Muscle of leg (tissue), 11 donors: ENCODE measurements around the gene SPOP. TPM values are rescaled to one million over a fixed set of nuclear protein-coding genes. Genes with fewer than 3 reads are reported as not detected.

Experiments used
- DNase-seq: peaks from one replicate; pipeline ENCODE4 v3.0.0; 2013
- H3K27ac ChIP-seq: one replicate; pipeline ENCODE4 v1.5.1; 2013; ENCODE audit warnings: mild to moderate bottlenecking, low read length, control low read depth
- H3K27me3 ChIP-seq: one replicate; pipeline ENCODE4 v1.6.1; 2013; ENCODE audit warnings: low read length; ENCODE audit not compliant: control insufficient read depth, insufficient read depth
- H3K36me3 ChIP-seq: one replicate; pipeline ENCODE4 v1.6.1; 2013; ENCODE audit warnings: low read length; ENCODE audit not compliant: control insufficient read depth, insufficient read depth
- H3K4me1 ChIP-seq: one replicate; pipeline ENCODE4 v1.6.1; 2013; ENCODE audit warnings: low read length; ENCODE audit not compliant: control insufficient read depth, insufficient read depth
- H3K4me3 ChIP-seq: one replicate; pipeline ENCODE4 v1.5.1; 2013; ENCODE audit warnings: low read length, control low read depth
- H3K9me3 ChIP-seq: replicated peaks from 2 replicates; pipeline ENCODE4 v1.6.1; 2013; ENCODE audit warnings: low read depth, low read length; ENCODE audit not compliant: control insufficient read depth
- WGBS: methylation state at CpG from one replicate; pipeline ENCODE4 v1.1.5; 2013; ENCODE audit warnings: missing lambda C conversion rate; ENCODE audit not compliant: insufficient coverage; 5-methylcytosine and 5-hydroxymethylcytosine counted together
- polyA plus RNA-seq, 8 donors: library from polyadenylated mRNA; unstranded; fragments of 120-200 nt; gene quantifications; one replicate each; pipeline versions ENCODE4 v1.2.1 to v1.2.3, GENCODE V29; 2013; ENCODE audit warnings: inconsistent platforms in 1 of 8, low replicate concordance in 1 of 8; ENCODE audit not compliant: insufficient read length in 8 of 8, insufficient read depth in 1 of 8
- total RNA-seq: library from RNA; stranded (reverse); fragments of 120-200 nt; gene quantifications from one replicate; pipeline ENCODE4 v1.2.4, GENCODE V29; 2013

Gene SPOP
- total and polyA plus RNA-seq, 9 donors, result 46.9 to 59.7 (median 52.5) TPM

DNA sequence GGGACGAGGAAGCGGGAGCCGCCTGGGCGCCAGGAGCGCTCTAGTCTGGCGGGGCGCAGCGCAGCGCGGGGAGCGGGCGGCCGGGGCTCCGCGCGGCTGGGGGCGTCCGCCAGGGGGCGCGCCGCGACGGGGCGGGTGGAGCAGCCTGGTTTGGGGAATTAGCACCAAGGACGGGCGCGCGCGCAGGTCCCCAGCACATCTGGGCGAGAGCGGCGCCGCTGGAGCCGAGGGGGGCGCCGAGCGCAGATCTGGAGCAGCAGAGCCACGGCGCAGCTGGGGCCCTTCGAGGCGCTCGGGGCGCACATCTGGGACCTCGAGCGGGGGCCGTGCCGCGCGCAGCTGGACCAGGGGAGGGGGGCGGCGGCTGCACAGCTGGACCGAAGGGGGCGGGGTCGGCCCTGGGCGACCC lies 102.2 kb downstream of the SPOP start, which contains the start of gene NXPH3:
TSS of gene NXPH3 (plus strand) at position 193 of the 409 bp plus-strand sequence. CDS start 349 bp downstream, outside the sequence.
- H3K9me3 ChIP-seq, result no peaks in the 10 kb centered on the region
- peak within 1 kb of the TSS; percentile 7 for H3K27ac ChIP-seq
- H3K36me3 ChIP-seq, result no peaks in the 10 kb centered on the region
- H3K4me1 ChIP-seq, result peaks cover 30% of the 10 kb centered on the region
- peak; percentile 81 for DNase-seq
- H3K27me3 ChIP-seq, result peaks cover 66% of the 10 kb centered on the region
- under 1% methylated on average over 52 of the region's 55 CpGs for WGBS
- H3K4me3 ChIP-seq, result peak within 1 kb of the TSS; percentile 54

DNA sequence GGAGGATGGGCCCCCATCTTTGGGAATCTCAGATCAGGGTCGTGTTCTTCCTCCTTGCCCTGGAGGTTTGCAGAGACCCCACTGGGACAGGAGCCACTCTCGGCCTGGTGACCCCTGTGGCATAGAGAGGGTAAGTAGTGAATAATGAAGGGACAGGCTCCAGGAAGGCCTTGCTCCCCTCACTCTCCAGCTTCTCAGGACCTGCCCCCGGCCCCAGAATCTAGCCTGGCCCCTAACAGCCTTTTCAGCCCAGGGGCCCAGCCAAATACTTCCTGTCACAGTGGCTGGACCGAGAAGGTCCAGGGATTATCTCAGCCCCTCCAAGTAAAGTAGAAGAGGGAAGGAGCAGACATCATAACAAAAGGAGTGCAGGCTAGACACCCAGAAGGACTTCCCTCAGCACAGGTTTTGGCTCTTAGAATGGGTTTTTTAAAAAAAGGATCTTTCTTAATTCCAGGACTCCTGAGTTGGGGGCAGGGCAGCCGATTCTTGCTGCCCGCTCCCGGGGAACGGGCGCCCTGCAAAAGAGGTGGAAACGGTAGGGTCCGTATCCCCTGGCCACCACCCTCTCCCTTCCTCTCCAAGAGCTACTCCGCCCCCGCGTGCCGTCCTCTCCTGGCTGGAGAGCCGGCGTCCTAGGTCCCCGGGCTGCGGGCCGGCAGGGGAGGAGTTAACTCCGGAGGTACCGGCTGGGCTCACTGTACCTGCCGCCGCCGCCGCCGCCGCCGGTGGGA lies 102.8 kb downstream of the SPOP start:
- 4% methylated on average over 22 of the region's 29 CpGs for WGBS
- no peak overlapping the region for H3K4me3 ChIP-seq
- peaks cover 36% of the 10 kb centered on the region for H3K4me1 ChIP-seq
- peaks cover 72% of the 10 kb centered on the region for H3K27me3 ChIP-seq
- DNase-seq, result no peak
- no peaks in the 10 kb centered on the region for H3K9me3 ChIP-seq
- H3K36me3 ChIP-seq, result no peaks in the 10 kb centered on the region
- H3K27ac ChIP-seq, result no peak overlapping the region

DNA sequence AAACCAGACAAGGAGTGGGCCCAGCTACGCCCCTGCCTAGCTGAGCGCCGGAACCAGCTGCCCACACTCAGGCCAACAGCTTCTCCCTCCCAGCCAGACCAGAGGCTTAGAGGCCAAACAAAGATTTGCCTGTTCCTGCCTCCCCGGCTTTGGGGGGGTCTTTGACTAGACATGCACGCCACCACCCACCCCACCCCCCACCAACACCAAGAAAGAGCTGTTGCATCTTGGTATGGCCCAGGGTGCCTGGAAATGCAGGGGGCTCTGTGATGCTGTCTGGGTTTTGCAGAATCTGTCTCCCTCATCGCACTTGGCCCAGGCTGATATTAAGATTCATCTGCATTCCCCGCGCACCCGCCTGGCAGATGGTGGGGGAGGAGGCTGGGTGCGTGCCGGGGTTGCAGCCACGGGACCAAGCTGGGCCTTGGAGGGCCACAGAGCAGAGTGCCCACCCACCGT lies 103.5 kb downstream of the SPOP start:
- Histone ChIP-seq H3K4me1 (peaks cover 42% of the 10 kb centered on the region), H3K27me3 (peaks cover 76% of the 10 kb centered on the region), H3K9me3 (no peaks in the 10 kb centered on the region), H3K4me3 (no peak overlapping the region), H3K36me3 (no peaks in the 10 kb centered on the region), H3K27ac (no peak overlapping the region)
- 38% methylated on average over 5 of the region's 13 CpGs for WGBS
- DNase-seq, result no peak

DNA sequence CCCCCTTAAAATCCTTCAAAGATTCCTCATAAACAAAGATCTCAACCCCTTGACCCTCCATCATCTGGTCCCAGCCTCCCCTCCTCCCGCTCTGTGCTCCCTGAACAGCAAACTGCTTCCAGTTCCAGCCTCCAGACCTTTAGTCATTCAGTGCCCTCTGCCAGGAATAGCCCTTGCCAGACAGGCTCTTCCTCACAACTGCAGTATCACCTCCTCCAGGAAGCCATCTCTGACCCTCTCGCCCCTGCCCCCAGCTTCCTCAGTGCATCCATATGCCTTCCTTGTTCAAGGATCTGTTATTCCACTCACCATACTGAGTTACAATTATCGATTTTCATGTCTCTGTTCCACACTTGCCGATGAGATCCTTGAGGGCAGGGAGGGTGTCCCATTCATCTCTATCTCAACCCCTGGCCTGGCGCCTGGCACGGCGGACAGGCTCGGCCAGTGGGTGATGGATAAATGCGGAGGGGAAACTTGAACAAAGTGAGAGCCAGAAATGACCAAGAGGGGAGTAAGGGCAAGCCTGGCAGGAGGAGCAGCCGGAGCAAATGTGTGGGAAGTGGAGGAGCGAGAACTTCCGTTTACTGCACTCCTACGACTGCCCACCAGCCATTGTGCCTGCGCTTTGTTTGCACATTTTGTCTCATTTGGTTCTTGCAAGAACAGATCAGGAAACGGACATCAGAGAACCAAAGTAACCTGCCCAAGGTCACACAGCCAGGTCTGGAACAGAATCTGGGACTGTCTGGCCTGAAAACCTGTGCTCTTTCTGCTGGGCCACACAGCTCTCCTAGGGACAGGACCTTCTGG lies 104.2 kb downstream of the SPOP start:
- WGBS, result 49% methylated on average over 7 of the region's 15 CpGs
- peaks cover 42% of the 10 kb centered on the region for H3K4me1 ChIP-seq

DNA sequence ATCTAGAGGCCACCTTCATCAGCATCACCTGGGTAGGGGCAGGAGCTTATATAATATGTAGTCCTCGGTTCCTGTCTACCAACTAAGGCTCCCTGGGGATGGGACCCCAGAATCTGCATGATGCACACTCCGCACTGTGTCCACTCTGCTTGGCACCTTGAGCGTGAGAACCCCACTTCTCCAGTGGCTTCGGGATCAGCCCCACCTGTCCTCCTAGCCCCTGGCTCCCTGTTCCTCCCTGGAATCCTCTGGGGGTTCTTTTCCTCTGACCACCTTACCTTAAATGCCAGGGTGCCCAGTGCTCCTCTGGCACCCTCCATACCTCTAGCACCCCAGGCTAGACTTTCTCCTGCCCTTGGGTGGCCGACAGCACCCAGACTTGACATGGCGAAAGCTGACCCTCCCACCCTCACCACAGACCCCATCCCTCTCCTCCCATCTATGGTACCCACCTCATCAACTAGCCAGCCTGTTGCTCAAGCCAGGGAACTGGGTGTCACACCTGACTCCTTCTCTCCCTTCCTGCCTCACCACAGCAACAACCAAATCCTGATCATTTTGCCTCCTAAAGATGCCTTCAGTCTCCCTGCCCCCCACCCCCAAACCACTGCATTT lies 105.0 kb downstream of the SPOP start:
- no peaks in the 10 kb centered on the region for H3K9me3 ChIP-seq
- WGBS, result 79% methylated on average over 3 of the region's 6 CpGs
- peaks cover 45% of the 10 kb centered on the region for H3K4me1 ChIP-seq
- H3K27me3 ChIP-seq, result peaks cover 75% of the 10 kb centered on the region
- H3K4me3 ChIP-seq, result no peak overlapping the region
- DNase-seq, result no peak
- H3K36me3 ChIP-seq, result no peaks in the 10 kb centered on the region
- no peak overlapping the region for H3K27ac ChIP-seq

More for the DNA sequence above, 104.2 kb downstream of the SPOP start:
- no peak overlapping the region for H3K4me3 ChIP-seq
- H3K9me3 ChIP-seq, result no peaks in the 10 kb centered on the region
- H3K27me3 ChIP-seq, result peaks cover 76% of the 10 kb centered on the region
- no peak overlapping the region for H3K27ac ChIP-seq
- no peak for DNase-seq
- H3K36me3 ChIP-seq, result no peaks in the 10 kb centered on the region

DNA sequence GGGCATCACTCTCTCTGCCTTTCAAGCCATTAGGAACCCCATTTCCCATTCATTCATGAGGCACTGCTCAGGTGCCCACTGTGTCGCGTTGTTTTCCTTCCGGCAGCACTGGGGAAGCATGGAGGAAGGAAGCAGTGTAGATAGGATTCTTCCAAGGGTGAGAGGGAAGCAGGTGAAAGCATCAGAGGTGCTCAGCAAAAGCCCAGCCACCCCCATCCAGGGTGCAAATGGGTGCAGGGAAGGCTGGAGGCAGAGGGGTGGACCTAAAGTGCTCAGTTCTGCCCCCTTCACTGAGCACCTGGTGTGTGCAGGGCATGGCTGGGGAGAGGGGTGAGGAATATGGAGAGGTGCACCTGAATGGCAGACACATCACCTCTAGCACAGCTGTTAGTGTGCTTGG lies 105.7 kb downstream of the SPOP start:
- Histone ChIP-seq H3K27me3 (peaks cover 75% of the 10 kb centered on the region), H3K4me3 (no peak overlapping the region), H3K9me3 (no peaks in the 10 kb centered on the region), H3K36me3 (no peaks in the 10 kb centered on the region), H3K27ac (no peak overlapping the region), H3K4me1 (peaks cover 46% of the 10 kb centered on the region)
- no CpG with 5 or more reads among the region's 3 CpGs for WGBS
- no peak for DNase-seq

DNA sequence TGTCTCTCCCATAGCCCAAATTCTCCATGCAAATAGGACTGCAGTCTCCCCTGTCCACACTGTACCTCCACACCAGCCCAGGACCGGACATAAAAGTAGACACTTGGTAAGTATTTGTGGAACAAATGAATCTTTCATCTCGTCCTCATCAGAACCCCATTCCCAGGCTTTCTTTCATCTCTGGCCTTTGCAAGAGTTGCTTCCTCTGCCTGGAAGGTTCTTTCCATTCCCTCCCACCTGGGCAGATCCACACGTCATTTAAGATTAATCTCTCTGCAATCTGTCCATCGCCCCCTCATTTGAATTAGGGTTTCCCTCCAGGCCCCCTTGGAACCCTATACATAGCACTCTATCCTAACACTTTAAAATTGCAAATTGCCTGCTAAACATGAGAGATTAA lies 106.1 kb downstream of the SPOP start:
- Histone ChIP-seq H3K27ac (no peak overlapping the region), H3K4me1 (peaks cover 41% of the 10 kb centered on the region), H3K4me3 (no peak overlapping the region), H3K27me3 (peaks cover 76% of the 10 kb centered on the region), H3K36me3 (no peaks in the 10 kb centered on the region), H3K9me3 (no peaks in the 10 kb centered on the region)
- 46% methylated on average over 3 of the region's 4 CpGs for WGBS
- DNase-seq, result no peak

DNA sequence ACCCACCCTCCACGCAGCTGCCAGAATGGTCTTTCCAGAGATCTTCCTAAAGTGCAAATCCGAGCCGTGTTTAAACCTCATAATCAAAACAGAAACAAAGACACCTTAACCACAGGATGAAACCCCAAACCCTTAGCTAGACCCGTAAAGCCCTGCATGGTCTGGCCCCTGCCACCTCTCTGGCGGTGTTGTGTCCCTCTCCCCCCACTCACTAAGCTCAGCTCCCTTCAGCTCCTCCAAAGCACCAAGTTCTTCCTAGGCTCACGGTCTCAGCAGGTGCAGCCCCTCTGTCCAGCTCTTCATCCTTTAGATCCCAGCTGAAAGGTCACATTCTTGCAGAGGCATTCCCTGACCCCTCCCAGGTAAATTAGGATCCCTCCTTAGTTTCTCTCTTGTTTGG lies 106.6 kb downstream of the SPOP start:
- WGBS, result 20% methylated on average over 6 of the region's 6 CpGs
- Histone ChIP-seq H3K4me3 (no peak overlapping the region), H3K27ac (no peak overlapping the region), H3K4me1 (peaks cover 39% of the 10 kb centered on the region), H3K36me3 (no peaks in the 10 kb centered on the region), H3K9me3 (no peaks in the 10 kb centered on the region), H3K27me3 (peaks cover 76% of the 10 kb centered on the region)
- DNase-seq, result no peak

DNA sequence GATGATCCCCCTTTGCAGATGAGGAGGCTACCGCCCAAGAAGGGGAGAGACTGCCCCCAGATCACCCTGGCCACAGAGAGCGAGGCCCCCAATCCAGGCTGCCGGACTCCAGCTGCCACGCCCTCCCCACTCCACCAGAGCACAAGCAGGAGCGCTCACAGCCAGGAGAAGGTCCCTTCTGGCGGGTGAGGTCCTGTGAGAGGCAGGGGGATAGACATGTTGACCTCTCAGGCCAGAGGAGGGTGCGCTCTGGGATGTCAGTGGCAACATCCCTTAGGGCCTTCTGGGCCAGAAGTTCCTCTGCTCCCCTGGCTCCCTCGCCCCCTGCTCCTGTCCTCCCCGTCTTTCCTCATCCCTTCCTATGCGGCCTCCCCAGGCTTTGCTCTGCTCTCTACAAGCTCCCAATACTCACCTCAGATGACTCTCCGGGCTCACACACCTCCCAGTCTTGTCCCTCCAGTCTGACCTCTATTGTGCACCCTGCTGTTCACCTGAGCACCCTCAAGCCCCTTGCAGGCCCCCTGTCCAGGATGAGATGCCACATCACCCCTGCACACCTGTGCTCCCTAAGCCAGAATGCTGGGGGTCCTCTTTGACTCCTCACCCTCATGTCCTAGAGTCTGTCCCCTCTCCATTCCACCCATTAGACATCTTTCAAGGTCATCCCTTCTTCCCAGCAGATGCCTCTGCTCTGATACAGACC lies 107.2 kb downstream of the SPOP start:
- peaks cover 39% of the 10 kb centered on the region for H3K4me1 ChIP-seq
- no peak for DNase-seq
- H3K9me3 ChIP-seq, result no peaks in the 10 kb centered on the region
- H3K4me3 ChIP-seq, result no peak overlapping the region
- H3K27ac ChIP-seq, result no peak overlapping the region
- peaks cover 77% of the 10 kb centered on the region for H3K27me3 ChIP-seq
- WGBS, result 48% methylated on average over 5 of the region's 11 CpGs
- H3K36me3 ChIP-seq, result no peaks in the 10 kb centered on the region
